Lower lobe of right lung (tissue), 2 donors: Measurements from ENCODE around the gene TEX9. TPM values are rescaled to one million over a fixed set of nuclear protein-coding genes. Genes with fewer than 3 reads are reported as not detected.
"Not testable (repeated sequence)": the region's sequence is repeated elsewhere in the genome, so short reads cannot be mapped to it uniquely, and the experiment has no call there.

ENCODE experiments used
- ATAC-seq, 2 donors: fragments of 200-7000 bp; cut with Tn5 transposase; one replicate each; pipeline ENCODE4 v1.9.1; 2020 to 2022; ENCODE audit warnings: mild to moderate bottlenecking in 2 of 2, moderate library complexity in 2 of 2
- DNase-seq: peaks from one replicate; pipeline ENCODE4 v3.0.0-alpha.2; 2020
- H3K27ac ChIP-seq: fragments of 200-600 bp; one replicate; pipeline ENCODE4 v1.8.0; 2022
- H3K27me3 ChIP-seq: fragments of 200-600 bp; one replicate; pipeline ENCODE4 v1.8.0; 2022; ENCODE audit warnings: low read depth
- H3K36me3 ChIP-seq: fragments of 200-600 bp; one replicate; pipeline ENCODE4 v1.8.0; 2022; ENCODE audit warnings: mild to moderate bottlenecking
- H3K4me1 ChIP-seq: fragments of 200-600 bp; one replicate; pipeline ENCODE4 v1.8.0; 2022
- H3K4me3 ChIP-seq: fragments of 200-600 bp; one replicate; pipeline ENCODE4 v1.8.0; 2022; ENCODE audit warnings: mild to moderate bottlenecking
- H3K9me3 ChIP-seq: fragments of 200-600 bp; one replicate; pipeline ENCODE4 v1.8.0; 2022
- intact Hi-C: fragments of 100-400 bp; cut with DNase I; formaldehyde crosslinking; loops from one replicate; pipeline ENCODE4 v1.11.0; 2022
- total RNA-seq: library from RNA; stranded (reverse); fragmentation: NEBNext Ultra II Directional; extraction: Animal tissue kit (Norgen Biotek cat#: 25700); gene quantifications from one replicate; pipeline ENCODE4 v1.2.1, GENCODE V29; 2021
- TF ChIP-seq, protein P1 (sequence below): fragments of 200-600 bp; IDR thresholded peaks from one replicate; pipeline ENCODE4 v1.8.0; 2022; ENCODE audit warnings: antibody characterized with exemption, mild to moderate bottlenecking
- donor health status: DM: no; HTN: yes; CAD: no; lungs with severe emphysema.

The TEX9 gene
- total RNA-seq, 1 donor from 2014 or later: 11.6 TPM

- ATAC-seq: no peak
- no peak overlapping the region for H3K4me3 ChIP-seq
- H3K27ac ChIP-seq: no peak overlapping the region
- H3K9me3 ChIP-seq: peaks cover 2% of the 10 kb centered on the region
- TF ChIP-seq, protein P1, sequence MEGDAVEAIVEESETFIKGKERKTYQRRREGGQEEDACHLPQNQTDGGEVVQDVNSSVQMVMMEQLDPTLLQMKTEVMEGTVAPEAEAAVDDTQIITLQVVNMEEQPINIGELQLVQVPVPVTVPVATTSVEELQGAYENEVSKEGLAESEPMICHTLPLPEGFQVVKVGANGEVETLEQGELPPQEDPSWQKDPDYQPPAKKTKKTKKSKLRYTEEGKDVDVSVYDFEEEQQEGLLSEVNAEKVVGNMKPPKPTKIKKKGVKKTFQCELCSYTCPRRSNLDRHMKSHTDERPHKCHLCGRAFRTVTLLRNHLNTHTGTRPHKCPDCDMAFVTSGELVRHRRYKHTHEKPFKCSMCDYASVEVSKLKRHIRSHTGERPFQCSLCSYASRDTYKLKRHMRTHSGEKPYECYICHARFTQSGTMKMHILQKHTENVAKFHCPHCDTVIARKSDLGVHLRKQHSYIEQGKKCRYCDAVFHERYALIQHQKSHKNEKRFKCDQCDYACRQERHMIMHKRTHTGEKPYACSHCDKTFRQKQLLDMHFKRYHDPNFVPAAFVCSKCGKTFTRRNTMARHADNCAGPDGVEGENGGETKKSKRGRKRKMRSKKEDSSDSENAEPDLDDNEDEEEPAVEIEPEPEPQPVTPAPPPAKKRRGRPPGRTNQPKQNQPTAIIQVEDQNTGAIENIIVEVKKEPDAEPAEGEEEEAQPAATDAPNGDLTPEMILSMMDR: no peak
- no peak for DNase-seq
- H3K4me1 ChIP-seq: no peaks in the 10 kb centered on the region
- intact Hi-C loops: no loop called here
- H3K36me3 ChIP-seq: no peaks in the 10 kb centered on the region
- H3K27me3 ChIP-seq: no peaks in the 10 kb centered on the region
Measured at GRCh38 chr15:56411122-56411749, 46.0 kb downstream of the TEX9 start.

DNA sequence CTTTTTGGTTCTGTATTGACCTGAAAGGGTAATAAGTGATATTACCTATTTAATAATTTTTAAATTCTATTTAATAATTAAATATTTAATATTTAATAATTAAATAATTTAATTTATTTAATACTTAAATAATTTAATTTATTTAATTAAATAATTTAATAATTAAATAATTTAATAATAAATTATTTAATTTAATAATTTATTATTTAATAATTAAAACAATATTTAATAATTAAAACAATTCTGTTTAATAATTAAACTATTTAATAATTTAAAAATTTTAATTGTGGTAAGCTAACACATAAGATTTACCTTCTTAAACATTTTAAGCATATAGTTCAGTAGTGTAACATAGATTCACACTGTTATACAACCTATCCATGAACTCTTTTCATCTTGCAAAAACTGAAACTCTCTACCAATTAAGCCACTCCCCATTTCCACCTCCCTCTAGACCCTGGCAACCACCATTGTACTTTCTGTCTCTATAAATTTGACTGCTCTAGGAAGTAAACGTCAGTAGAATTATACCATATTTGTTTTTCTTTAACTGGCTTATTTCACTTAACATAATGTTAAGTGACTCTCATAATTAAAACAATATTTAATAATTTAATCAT is 48.0 kb downstream of the TEX9 start:
- H3K4me3 ChIP-seq, DNase-seq, H3K36me3 ChIP-seq, H3K27me3 ChIP-seq, H3K27ac ChIP-seq, intact Hi-C loops, ATAC-seq, H3K4me1 ChIP-seq, H3K9me3 ChIP-seq: not testable (repeated sequence)

DNA sequence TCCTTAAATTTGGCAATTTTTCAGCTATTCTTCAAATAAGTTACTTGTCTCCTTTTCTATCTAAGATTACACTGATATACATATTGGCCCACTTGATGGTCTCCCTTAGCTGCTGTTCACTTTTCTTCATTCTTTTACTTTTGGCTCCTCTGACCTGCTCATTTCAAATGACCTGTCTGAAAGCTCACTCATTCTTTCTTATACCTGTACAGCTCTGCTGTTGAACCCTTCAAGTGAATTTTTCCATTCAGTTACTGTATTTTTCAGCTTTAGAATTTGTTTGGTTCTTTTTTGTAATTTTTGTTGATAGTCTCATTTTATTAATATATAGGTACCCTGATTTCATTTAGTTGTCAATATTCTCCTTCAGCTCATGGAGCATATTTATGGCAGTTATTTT is 60.0 kb downstream of the TEX9 start:
- ATAC-seq (no peak), DNase-seq (no peak)
- no peaks in the 10 kb centered on the region for H3K9me3 ChIP-seq
- H3K4me1 ChIP-seq: no peaks in the 10 kb centered on the region
- H3K4me3 ChIP-seq: no peak overlapping the region
- intact Hi-C loops: loop anchor here (10.0 kb wide), 1 partner anchor 180 kb away; the partner anchor contains the start of gene RFX7
- H3K36me3 ChIP-seq: no peaks in the 10 kb centered on the region
- no peaks in the 10 kb centered on the region for H3K27me3 ChIP-seq
- TF ChIP-seq, protein P1: no peak
- H3K27ac ChIP-seq: no peak overlapping the region

DNA sequence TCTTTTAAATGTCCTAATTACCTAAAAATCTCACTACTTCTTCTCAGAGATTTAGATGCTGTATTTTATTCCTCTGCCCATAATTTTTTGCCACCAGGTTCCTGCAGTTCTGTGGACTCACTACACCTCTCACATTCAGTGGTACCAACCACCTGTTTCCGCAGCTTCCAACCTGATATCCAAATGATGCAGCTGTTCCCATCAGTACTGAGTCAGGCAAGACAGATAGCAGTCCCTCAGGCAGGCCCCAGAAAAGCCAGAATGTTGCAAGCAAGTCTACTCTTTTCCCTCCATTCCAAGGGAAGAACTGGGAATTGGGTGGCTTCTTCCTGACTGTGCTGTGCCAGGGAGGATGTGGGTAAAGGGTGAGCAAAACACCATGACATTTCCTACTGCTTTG is 60.8 kb downstream of the TEX9 start:
- intact Hi-C loops: loop anchor here (10.0 kb wide), 1 partner anchor 181 kb away; the partner anchor contains the start of gene RFX7
- DNase-seq (no peak), ATAC-seq (no peak)
- Histone ChIP-seq H3K27ac (no peak overlapping the region), H3K4me3 (no peak overlapping the region), H3K4me1 (no peaks in the 10 kb centered on the region), H3K27me3 (no peaks in the 10 kb centered on the region), H3K9me3 (no peaks in the 10 kb centered on the region), H3K36me3 (no peaks in the 10 kb centered on the region)
- TF ChIP-seq, protein P1: no peak

- Histone ChIP-seq H3K4me1 (no peaks in the 10 kb centered on the region), H3K36me3 (no peaks in the 10 kb centered on the region), H3K27me3 (no peaks in the 10 kb centered on the region), H3K27ac (no peak overlapping the region), H3K4me3 (no peak overlapping the region), H3K9me3 (no peaks in the 10 kb centered on the region)
- intact Hi-C loops: loop anchor here (10.0 kb wide), 1 partner anchor 184 kb away; the partner anchor contains the start of gene RFX7
- DNase-seq (no peak), ATAC-seq (no peak)
- TF ChIP-seq, protein P1: peak; percentile 41
Measured at GRCh38 chr15:56428821-56429458, 63.7 kb downstream of the TEX9 start.

DNA sequence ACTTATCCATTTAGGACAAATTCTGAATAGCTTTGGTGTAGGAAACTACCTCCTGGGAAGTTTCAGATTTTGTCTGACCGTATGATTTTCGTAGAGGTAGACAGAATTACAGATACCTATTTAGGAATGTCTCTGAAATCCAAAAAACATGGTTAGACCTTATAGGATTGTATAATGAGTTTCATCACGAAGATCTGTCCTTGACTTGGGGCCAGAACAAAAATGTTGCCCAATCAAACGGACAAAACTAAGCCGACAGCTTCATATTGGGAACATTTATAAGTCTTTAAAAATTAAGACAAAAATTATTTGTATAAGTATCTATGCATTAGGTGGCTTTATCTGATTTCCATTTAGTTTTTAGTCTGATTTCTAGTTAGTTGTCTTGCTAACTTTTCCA is 67.1 kb downstream of the TEX9 start:
- Histone ChIP-seq H3K36me3 (no peaks in the 10 kb centered on the region), H3K9me3 (no peaks in the 10 kb centered on the region), H3K4me3 (no peak overlapping the region), H3K27ac (no peak overlapping the region), H3K4me1 (no peaks in the 10 kb centered on the region), H3K27me3 (no peaks in the 10 kb centered on the region)
- no peak for ATAC-seq
- intact Hi-C loops: no loop called here
- TF ChIP-seq, protein P1: no peak
- no peak for DNase-seq
